MM.1S (cell line): Measurements from ENCODE around the gene NELL1.

Experiments used
- DNase-seq: peaks from one replicate; pipeline ENCODE4 v3.0.0-alpha.2; 2015
- H2AFZ ChIP-seq: fragments of 300-600 bp; sonication (generic); 2 replicates; pipeline ENCODE4 v1.6.0; 2016; ENCODE audit warnings: antibody characterized with exemption, low read length
- H3F3A ChIP-seq: fragments of 300-600 bp; sonication (generic); 2 replicates; pipeline ENCODE4 v1.6.1; 2016; ENCODE audit warnings: mild to moderate bottlenecking, antibody characterized with exemption, low read length, moderate library complexity, mixed read lengths; ENCODE audit not compliant: insufficient read depth
- H3K27ac ChIP-seq: fragments of 300-600 bp; sonication (generic); 2 replicates; pipeline ENCODE4 v1.5.1; 2016; ENCODE audit warnings: mild to moderate bottlenecking, low read length
- H3K27me3 ChIP-seq: fragments of 300-600 bp; sonication (generic); replicated peaks from 2 replicates; pipeline ENCODE4 v1.6.0; 2016; ENCODE audit warnings: low read length; ENCODE audit not compliant: insufficient read depth
- H3K36me3 ChIP-seq: fragments of 300-600 bp; sonication (generic); replicated peaks from 2 replicates; pipeline ENCODE4 v1.6.1; 2016; ENCODE audit warnings: mild to moderate bottlenecking, low read length, mixed read lengths; ENCODE audit not compliant: insufficient read depth
- H3K4me1 ChIP-seq: fragments of 300-600 bp; sonication (generic); 2 replicates; pipeline ENCODE4 v1.6.1; 2016; ENCODE audit warnings: low read length, mixed read lengths
- H3K4me2 ChIP-seq: fragments of 300-600 bp; sonication (generic); 2 replicates; pipeline ENCODE4 v1.6.0; 2016; ENCODE audit warnings: low read depth, low read length
- H3K4me3 ChIP-seq: fragments of 300-600 bp; sonication (generic); 2 replicates; pipeline ENCODE4 v1.5.1; 2016; ENCODE audit warnings: low read length, mixed read lengths
- H3K79me2 ChIP-seq: fragments of 300-600 bp; sonication (generic); 2 replicates; pipeline ENCODE4 v1.6.1; 2016; ENCODE audit warnings: mixed run types, low read length, mixed read lengths
- H3K9ac ChIP-seq: fragments of 300-600 bp; sonication (generic); 2 replicates; pipeline ENCODE4 v1.6.1; 2016; ENCODE audit warnings: low read length, mixed read lengths
- H3K9me2 ChIP-seq: fragments of 300-600 bp; sonication (generic); replicated peaks from 2 replicates; pipeline ENCODE4 v1.6.1; 2016; ENCODE audit warnings: mild to moderate bottlenecking, low read length, mixed read lengths; ENCODE audit not compliant: insufficient read depth
- H3K9me3 ChIP-seq: fragments of 300-600 bp; sonication (generic); replicated peaks from 2 replicates; pipeline ENCODE4 v1.6.1; 2016; ENCODE audit warnings: mild to moderate bottlenecking, low read length, mixed read lengths; ENCODE audit not compliant: insufficient read depth
- H4K20me1 ChIP-seq: fragments of 300-600 bp; sonication (generic); 2 replicates; pipeline ENCODE4 v1.6.1; 2016; ENCODE audit warnings: mild to moderate bottlenecking, low read length, moderate library complexity, mixed read lengths; ENCODE audit not compliant: insufficient read depth
- CTCF ChIP-seq: fragments of 300-600 bp; sonication (generic); IDR thresholded peaks from 2 replicates; pipeline ENCODE4 v1.5.1; 2016; ENCODE audit warnings: antibody characterized with exemption, low read length, mixed read lengths
- EZH2 ChIP-seq: fragments of 300-600 bp; sonication (generic); optimal IDR thresholded peaks from 2 replicates; pipeline ENCODE3; 2017; ENCODE audit warnings: low read depth, mild to moderate bottlenecking, antibody characterized with exemption, low read length, mixed read lengths
- EZH2phosphoT487 ChIP-seq: fragments of 300-600 bp; sonication (generic); IDR thresholded peaks from 2 replicates; pipeline ENCODE4 v1.6.1; 2018; ENCODE audit warnings: antibody characterized with exemption, low read length

Gene NELL1

GRCh38 chr11:20771026-20771425 is 101.6 kb downstream of the NELL1 start:
- Histone ChIP-seq H3K4me2 (no peak overlapping the region), H3K27ac (no peak overlapping the region), H3K4me1 (no peaks in the 10 kb centered on the region), H2AFZ (no peak overlapping the region), H3K36me3 (no peaks in the 10 kb centered on the region), H3K9me2 (no peaks in the 10 kb centered on the region), H3K9me3 (no peaks in the 10 kb centered on the region), H3K27me3 (no peaks in the 10 kb centered on the region), H3K9ac (no peak overlapping the region), H3K79me2 (no peaks in the 10 kb centered on the region), H4K20me1 (no peaks in the 10 kb centered on the region), H3K4me3 (no peak overlapping the region), H3F3A (no peaks in the 10 kb centered on the region)
- no peak for TF ChIP-seq EZH2phosphoT487
- no peak for TF ChIP-seq CTCF
- TF ChIP-seq EZH2 = no peak
- no peak for DNase-seq

- Histone ChIP-seq H3K9me3 (no peaks in the 10 kb centered on the region), H3K27me3 (no peaks in the 10 kb centered on the region), H3F3A (no peaks in the 10 kb centered on the region), H3K79me2 (no peaks in the 10 kb centered on the region), H3K27ac (no peak overlapping the region), H4K20me1 (no peaks in the 10 kb centered on the region), H3K36me3 (no peaks in the 10 kb centered on the region), H3K4me1 (no peaks in the 10 kb centered on the region), H3K9ac (no peak overlapping the region), H2AFZ (no peak overlapping the region), H3K9me2 (no peaks in the 10 kb centered on the region), H3K4me2 (no peak overlapping the region), H3K4me3 (no peak overlapping the region)
- DNase-seq = no peak
- TF ChIP-seq EZH2phosphoT487 (no peak), EZH2 (no peak), CTCF (no peak)
Measured at GRCh38 chr11:20771681-20772080, 102.3 kb downstream of the NELL1 start.

- TF ChIP-seq CTCF (no peak), EZH2phosphoT487 (no peak), EZH2 (no peak)
- Histone ChIP-seq H3K27ac (no peak overlapping the region), H3K9ac (no peak overlapping the region), H3F3A (no peaks in the 10 kb centered on the region), H3K9me3 (no peaks in the 10 kb centered on the region), H4K20me1 (no peaks in the 10 kb centered on the region), H3K36me3 (no peaks in the 10 kb centered on the region), H3K4me2 (no peak overlapping the region), H2AFZ (no peak overlapping the region), H3K4me1 (no peaks in the 10 kb centered on the region), H3K9me2 (no peaks in the 10 kb centered on the region), H3K79me2 (no peaks in the 10 kb centered on the region), H3K4me3 (no peak overlapping the region), H3K27me3 (no peaks in the 10 kb centered on the region)
- DNase-seq = no peak
Measured at GRCh38 chr11:20775331-20775730, 105.9 kb downstream of the NELL1 start.

GRCh38 chr11:20782775-20783174 is 113.4 kb downstream of the NELL1 start:
- Histone ChIP-seq H3K27ac (no peak overlapping the region), H3K9me3 (no peaks in the 10 kb centered on the region), H3F3A (no peaks in the 10 kb centered on the region), H4K20me1 (no peaks in the 10 kb centered on the region), H3K4me3 (no peak overlapping the region), H3K4me1 (no peaks in the 10 kb centered on the region), H3K9me2 (no peaks in the 10 kb centered on the region), H3K4me2 (no peak overlapping the region), H3K27me3 (no peaks in the 10 kb centered on the region), H3K79me2 (no peaks in the 10 kb centered on the region), H3K9ac (no peak overlapping the region), H2AFZ (no peak overlapping the region), H3K36me3 (no peaks in the 10 kb centered on the region)
- DNase-seq = no peak
- TF ChIP-seq EZH2 (no peak), EZH2phosphoT487 (no peak), CTCF (no peak)
